H1 (cell line): ENCODE measurements around the gene MED31.

Source experiments
- BRCA1 ChIP-seq: IDR thresholded peaks from 2 replicates; pipeline ENCODE4 v1.6.1; 2012; ENCODE audit warnings: low read depth, low read length, improper control_type of control experiment
- CEBPB ChIP-seq: IDR thresholded peaks from 2 replicates; pipeline ENCODE4 v1.6.1; 2012; ENCODE audit warnings: low read depth, low read length
- CTCF ChIP-seq, 3 experiments: IDR thresholded peaks; 1 replicate in 2 of 3; 2 replicates in 1 of 3; pipeline versions ENCODE4 v1.5.1 to v1.6.1; 2011; ENCODE audit warnings: low read length in 3 of 3, mild to moderate bottlenecking in 3 of 3, inconsistent platforms in 2 of 3, low read depth in 1 of 3, moderate library complexity in 1 of 3; ENCODE audit not compliant: insufficient read depth in 1 of 3; ENCODE audit errors: control extremely low read depth in 1 of 3
- EP300 ChIP-seq, 2 experiments: IDR thresholded peaks; 1 replicate in 1 of 2; 2 replicates in 1 of 2; pipeline ENCODE4 v1.6.1; 2011 to 2012; ENCODE audit warnings: low read depth in 2 of 2, low read length in 2 of 2, mild to moderate bottlenecking in 2 of 2, borderline replicate concordance in 1 of 2, inconsistent platforms in 1 of 2, moderate library complexity in 1 of 2

- no peak for TF ChIP-seq CTCF (IDR thresholded peaks at IDR 0.05; ENCODE audit: control extremely low read depth in 1 of 3, insufficient read depth in 1 of 3, low read depth in 1 of 3, low read length in 3 of 3)
- TF ChIP-seq EP300 (IDR thresholded peaks at IDR 0.05; ENCODE audit: borderline replicate concordance in 1 of 2, low read depth in 2 of 2, low read length in 2 of 2), result no peak
- TF ChIP-seq CEBPB, result no peak
- no peak for TF ChIP-seq BRCA1
Observed at GRCh38 chr17:6677158-6677831, 25.9 kb upstream of the MED31 start.
